Measurements from ENCODE around the gene SLC25A30.

GRCh38 chr13:45411221-45411620 lies 7.0 kb downstream of the SLC25A30 start:
- no peak for TF ChIP-seq EZH2 (IDR thresholded peaks at IDR 0.05; ENCODE audit: borderline replicate concordance, low read length)
- TF ChIP-seq CTCF (IDR thresholded peaks at IDR 0.05; ENCODE audit: low read length): no peak

Data from OCI-LY1 (cell line).